Measurements from ENCODE around the gene TMED4. TPM values are rescaled to one million over a fixed set of nuclear protein-coding genes. Genes with fewer than 3 reads are reported as not detected.
"Not testable (repeated sequence)": the region's sequence is repeated elsewhere in the genome, so short reads cannot be mapped to it uniquely, and the experiment has no call there.

The TMED4 gene
- total RNA-seq, 1 donor from 2014 or later: 107 TPM

DNA sequence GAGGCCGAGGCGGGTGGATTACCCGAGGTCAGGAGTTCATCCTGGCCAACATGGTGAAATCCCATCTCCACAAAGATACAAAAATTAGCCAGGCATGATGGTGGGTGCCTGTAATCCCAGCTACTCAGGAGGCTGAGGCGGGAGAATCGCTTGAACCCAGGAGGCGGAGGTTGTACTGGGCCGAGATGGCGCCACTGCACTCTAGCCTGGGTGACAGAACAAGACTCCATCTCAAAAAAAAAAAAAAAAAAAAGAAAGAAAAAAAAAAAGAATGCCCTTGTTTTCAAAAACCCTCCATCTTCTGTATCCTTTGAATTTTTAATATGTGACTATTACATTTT is 19.4 kb downstream of the TMED4 start:
- H3K9ac ChIP-seq (ENCODE audit: low read depth in 1 of 3, low read length in 3 of 3); H3K4me1 ChIP-seq (ENCODE audit: control insufficient read depth in 3 of 3, insufficient read depth in 3 of 3, low read length in 3 of 3); H3K4me3 ChIP-seq (ENCODE audit: low read length in 3 of 3); H3K27me3 ChIP-seq (ENCODE audit: control insufficient read depth in 3 of 3, insufficient read depth in 3 of 3, low read length in 3 of 3); H3K9me3 ChIP-seq (ENCODE audit: control insufficient read depth in 3 of 3, low read length in 3 of 3); H3K27ac ChIP-seq (ENCODE audit: low read depth, low read length): not testable (repeated sequence)
- peaks cover 30 to 36% (median 36%) of the 10 kb centered on the region in 3 donors for H3K36me3 ChIP-seq (ENCODE audit: control insufficient read depth in 3 of 3, insufficient read depth in 3 of 3, low read length in 3 of 3)

DNA sequence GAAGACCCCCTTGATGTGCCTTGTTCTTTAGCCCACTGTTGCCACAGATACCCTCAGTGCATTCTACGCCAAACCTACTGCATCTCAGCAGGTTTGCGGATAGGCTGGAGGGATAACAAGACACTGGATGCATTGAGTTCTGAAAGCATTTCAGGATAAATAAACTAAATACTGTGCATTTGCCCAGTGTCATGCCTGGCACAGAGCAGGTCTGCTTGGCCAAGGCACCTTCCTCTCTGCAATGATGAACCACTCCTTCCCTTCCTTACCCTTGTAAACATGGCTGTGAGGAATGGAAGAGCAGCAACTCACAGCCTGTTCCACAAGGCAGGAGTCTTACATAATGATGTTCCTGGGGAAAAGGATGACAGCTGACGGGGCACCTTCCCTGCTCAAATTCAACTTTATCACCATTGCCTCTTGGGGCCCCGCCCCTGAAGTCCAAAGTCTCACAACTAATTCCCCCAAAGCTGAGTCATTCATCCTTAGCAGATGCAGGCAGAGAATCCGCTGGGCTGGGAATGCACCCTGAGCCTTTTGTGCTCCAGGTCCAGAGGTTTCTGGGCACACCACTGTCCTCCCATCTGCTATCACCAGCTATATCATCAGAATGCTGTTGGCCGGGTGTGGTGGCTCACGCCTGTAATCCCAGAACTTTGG is 19.9 kb downstream of the TMED4 start:
- Histone ChIP-seq H3K27me3 (ENCODE audit: control insufficient read depth in 3 of 3, insufficient read depth in 3 of 3, low read length in 3 of 3) (no peaks in the 10 kb centered on the region), H3K27ac (ENCODE audit: low read depth, low read length) (no peak overlapping the region), H3K9me3 (ENCODE audit: control insufficient read depth in 3 of 3, low read length in 3 of 3) (no peaks in the 10 kb centered on the region), H3K4me3 (ENCODE audit: low read length in 3 of 3) (no peak overlapping the region), H3K4me1 (ENCODE audit: control insufficient read depth in 3 of 3, insufficient read depth in 3 of 3, low read length in 3 of 3) (peaks cover 6 to 9% (median 9%) of the 10 kb centered on the region in 3 donors), H3K36me3 (ENCODE audit: control insufficient read depth in 3 of 3, insufficient read depth in 3 of 3, low read length in 3 of 3) (peaks cover 25 to 31% (median 31%) of the 10 kb centered on the region in 3 donors), H3K9ac (ENCODE audit: low read depth in 1 of 3, low read length in 3 of 3) (no peak overlapping the region)

DNA sequence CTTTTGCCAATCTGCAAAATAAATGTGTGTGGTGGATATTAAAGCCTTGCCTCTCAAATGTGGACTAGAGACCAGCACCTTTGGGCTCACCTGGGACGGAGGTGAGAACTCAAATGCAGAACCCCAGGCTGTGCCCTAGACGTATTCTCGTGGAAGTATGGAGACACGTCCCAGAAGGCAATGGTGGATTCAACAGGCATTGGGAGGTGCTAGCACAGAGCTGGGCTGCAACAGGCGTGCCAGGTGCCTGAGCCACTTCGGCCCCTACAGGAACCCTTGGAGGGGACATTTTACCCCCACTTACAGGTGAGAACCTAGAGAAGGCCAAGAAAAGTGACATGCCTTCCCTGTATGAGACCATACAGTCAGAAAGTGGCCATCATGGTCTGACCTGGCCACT is 20.6 kb downstream of the TMED4 start:
- Histone ChIP-seq H3K4me1 (ENCODE audit: control insufficient read depth in 3 of 3, insufficient read depth in 3 of 3, low read length in 3 of 3) (peaks cover 6 to 9% (median 9%) of the 10 kb centered on the region in 3 donors), H3K9me3 (ENCODE audit: control insufficient read depth in 3 of 3, low read length in 3 of 3) (no peaks in the 10 kb centered on the region), H3K27ac (ENCODE audit: low read depth, low read length) (no peak overlapping the region), H3K4me3 (ENCODE audit: low read length in 3 of 3) (no peak overlapping the region), H3K27me3 (ENCODE audit: control insufficient read depth in 3 of 3, insufficient read depth in 3 of 3, low read length in 3 of 3) (no peaks in the 10 kb centered on the region), H3K9ac (ENCODE audit: low read depth in 1 of 3, low read length in 3 of 3) (no peak overlapping the region), H3K36me3 (ENCODE audit: control insufficient read depth in 3 of 3, insufficient read depth in 3 of 3, low read length in 3 of 3) (peaks cover 20 to 27% (median 26%) of the 10 kb centered on the region in 3 donors)

DNA sequence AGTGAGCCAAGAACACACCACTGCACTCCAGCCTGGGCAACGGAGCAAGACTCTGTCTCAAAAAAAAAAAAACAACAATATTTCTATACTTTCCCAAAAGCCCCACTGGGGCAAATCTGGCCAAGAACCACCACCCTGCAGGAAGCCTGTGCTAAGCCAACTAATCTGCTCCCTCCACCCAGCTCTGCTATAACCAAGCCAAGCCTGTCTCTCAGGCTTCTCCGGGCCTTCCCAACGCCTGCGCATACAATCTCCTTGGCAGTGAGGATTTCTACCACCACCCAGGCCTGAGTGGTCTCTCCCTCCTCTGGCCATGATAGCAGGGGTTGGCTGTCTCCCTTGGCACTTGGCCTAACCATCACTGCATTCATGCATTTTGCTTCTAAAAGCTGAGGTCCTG is 22.5 kb downstream of the TMED4 start:
- Histone ChIP-seq H3K36me3 (ENCODE audit: control insufficient read depth in 3 of 3, insufficient read depth in 3 of 3, low read length in 3 of 3) (peaks cover 7 to 12% (median 8%) of the 10 kb centered on the region in 3 donors), H3K9ac (ENCODE audit: low read depth in 1 of 3, low read length in 3 of 3) (no peak overlapping the region), H3K9me3 (ENCODE audit: control insufficient read depth in 3 of 3, low read length in 3 of 3) (no peaks in the 10 kb centered on the region), H3K4me1 (ENCODE audit: control insufficient read depth in 3 of 3, insufficient read depth in 3 of 3, low read length in 3 of 3) (peaks cover 0 to 2% (median 0%) of the 10 kb centered on the region in 3 donors), H3K27ac (ENCODE audit: low read depth, low read length) (no peak overlapping the region), H3K4me3 (ENCODE audit: low read length in 3 of 3) (no peak overlapping the region), H3K27me3 (ENCODE audit: control insufficient read depth in 3 of 3, insufficient read depth in 3 of 3, low read length in 3 of 3) (no peaks in the 10 kb centered on the region)

DNA sequence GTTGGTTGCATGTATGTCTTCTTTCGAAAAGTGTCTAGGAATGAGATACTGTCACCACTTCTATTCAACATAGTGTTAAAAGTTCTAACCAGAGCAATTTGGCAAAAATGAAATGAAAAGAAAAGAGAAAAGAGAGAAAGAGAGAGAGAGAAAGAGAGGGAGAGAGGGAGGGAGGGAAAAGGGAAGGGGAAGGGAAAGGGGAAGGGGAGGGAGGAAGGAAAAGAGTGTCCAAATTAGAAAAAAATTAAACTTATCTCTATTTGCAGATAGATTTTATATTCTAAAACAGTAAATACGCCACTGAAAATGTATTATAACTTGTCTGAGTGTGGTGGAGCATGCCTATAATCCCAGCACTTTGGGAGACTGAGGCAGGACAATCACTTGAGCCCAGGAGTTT is 24.5 kb downstream of the TMED4 start:
- Histone ChIP-seq H3K27ac (ENCODE audit: low read depth, low read length) (no peak overlapping the region), H3K27me3 (ENCODE audit: control insufficient read depth in 3 of 3, insufficient read depth in 3 of 3, low read length in 3 of 3) (no peaks in the 10 kb centered on the region), H3K9ac (ENCODE audit: low read depth in 1 of 3, low read length in 3 of 3) (no peak overlapping the region), H3K36me3 (ENCODE audit: control insufficient read depth in 3 of 3, insufficient read depth in 3 of 3, low read length in 3 of 3) (no peaks in the 10 kb centered on the region), H3K9me3 (ENCODE audit: control insufficient read depth in 3 of 3, low read length in 3 of 3) (no peaks in the 10 kb centered on the region), H3K4me1 (ENCODE audit: control insufficient read depth in 3 of 3, insufficient read depth in 3 of 3, low read length in 3 of 3) (no peaks in the 10 kb centered on the region), H3K4me3 (ENCODE audit: low read length in 3 of 3) (no peak overlapping the region)

DNA sequence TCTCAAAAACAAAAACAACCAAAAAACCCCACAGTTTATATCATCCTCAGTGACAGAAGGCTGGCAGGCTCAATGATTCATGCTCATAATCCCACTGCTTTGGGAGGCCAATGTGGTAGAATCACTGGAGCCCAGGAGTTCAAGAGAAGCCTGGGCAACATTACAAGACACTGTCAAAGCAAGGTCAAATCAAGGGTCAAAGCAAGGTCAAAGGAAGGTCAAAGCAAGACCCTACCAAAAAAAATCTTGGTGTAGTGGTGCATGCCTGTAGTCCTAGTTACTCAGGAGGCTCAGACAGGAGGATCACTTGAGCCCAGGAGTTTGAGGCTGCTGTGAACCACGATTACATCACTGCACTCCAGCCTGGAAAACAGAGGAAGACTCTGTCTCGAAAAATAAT is 26.7 kb downstream of the TMED4 start:
- Histone ChIP-seq H3K36me3 (ENCODE audit: control insufficient read depth in 3 of 3, insufficient read depth in 3 of 3, low read length in 3 of 3) (no peaks in the 10 kb centered on the region), H3K27ac (ENCODE audit: low read depth, low read length) (no peak overlapping the region), H3K27me3 (ENCODE audit: control insufficient read depth in 3 of 3, insufficient read depth in 3 of 3, low read length in 3 of 3) (no peaks in the 10 kb centered on the region), H3K4me3 (ENCODE audit: low read length in 3 of 3) (no peak overlapping the region), H3K9me3 (ENCODE audit: control insufficient read depth in 3 of 3, low read length in 3 of 3) (no peaks in the 10 kb centered on the region), H3K9ac (ENCODE audit: low read depth in 1 of 3, low read length in 3 of 3) (no peak overlapping the region), H3K4me1 (ENCODE audit: control insufficient read depth in 3 of 3, insufficient read depth in 3 of 3, low read length in 3 of 3) (no peaks in the 10 kb centered on the region)

DNA sequence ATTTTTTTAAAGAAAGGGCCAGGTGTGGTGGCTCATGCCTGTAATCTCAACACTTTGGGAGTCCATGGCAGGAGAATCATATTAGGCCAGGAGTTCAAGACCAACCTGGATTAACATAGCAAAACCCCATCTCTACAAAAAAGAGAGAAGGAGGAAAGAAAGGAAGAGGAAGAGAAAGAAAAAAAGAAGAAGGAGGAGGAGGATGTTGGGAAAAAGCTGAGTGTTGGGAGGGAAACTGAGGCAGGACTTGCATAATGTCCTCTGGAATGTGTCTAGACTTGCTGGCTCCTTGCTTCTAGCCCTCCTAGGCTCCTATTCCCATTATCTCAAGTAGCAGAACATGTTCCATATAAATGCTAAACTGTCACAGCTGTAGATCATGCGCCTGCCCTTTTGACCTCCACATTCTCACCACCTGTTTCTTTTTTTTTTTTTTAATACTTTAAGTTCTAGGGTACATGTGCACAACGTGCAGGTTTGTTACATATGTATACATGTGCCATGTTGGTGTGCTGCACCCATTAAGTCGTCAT is 29.5 kb downstream of the TMED4 start:
- H3K4me3 ChIP-seq (ENCODE audit: low read length in 3 of 3); H3K9ac ChIP-seq (ENCODE audit: low read depth in 1 of 3, low read length in 3 of 3); H3K36me3 ChIP-seq (ENCODE audit: control insufficient read depth in 3 of 3, insufficient read depth in 3 of 3, low read length in 3 of 3); H3K9me3 ChIP-seq (ENCODE audit: control insufficient read depth in 3 of 3, low read length in 3 of 3); H3K27me3 ChIP-seq (ENCODE audit: control insufficient read depth in 3 of 3, insufficient read depth in 3 of 3, low read length in 3 of 3); H3K4me1 ChIP-seq (ENCODE audit: control insufficient read depth in 3 of 3, insufficient read depth in 3 of 3, low read length in 3 of 3); H3K27ac ChIP-seq (ENCODE audit: low read depth, low read length): not testable (repeated sequence)

DNA sequence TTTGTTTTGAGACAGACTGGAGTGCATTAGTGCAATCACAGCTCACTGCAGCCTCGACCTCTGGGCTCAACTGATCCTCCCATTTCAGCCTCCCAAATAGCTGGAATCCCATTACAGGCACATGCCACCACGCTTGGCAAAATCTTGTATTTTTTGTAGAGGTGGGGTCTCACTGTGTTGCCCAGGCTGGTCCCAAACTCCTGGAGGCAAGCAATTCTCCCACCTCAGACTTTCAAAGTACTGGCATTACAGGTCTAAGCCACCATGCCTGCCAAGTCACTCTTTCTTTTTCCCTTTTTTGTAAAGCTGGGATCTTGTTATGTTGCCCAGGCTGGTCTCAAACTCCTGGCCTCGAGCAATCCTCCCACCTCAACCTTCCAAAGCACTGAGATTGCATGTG is 32.6 kb downstream of the TMED4 start:
- H3K4me1 ChIP-seq (ENCODE audit: control insufficient read depth in 3 of 3, insufficient read depth in 3 of 3, low read length in 3 of 3): no peaks in the 10 kb centered on the region
- no peaks in the 10 kb centered on the region for H3K27me3 ChIP-seq (ENCODE audit: control insufficient read depth in 3 of 3, insufficient read depth in 3 of 3, low read length in 3 of 3)
- no peak overlapping the region for H3K4me3 ChIP-seq (ENCODE audit: low read length in 3 of 3)
- no peaks in the 10 kb centered on the region for H3K36me3 ChIP-seq (ENCODE audit: control insufficient read depth in 3 of 3, insufficient read depth in 3 of 3, low read length in 3 of 3)
- H3K27ac ChIP-seq (ENCODE audit: low read depth, low read length): no peak overlapping the region
- H3K9ac ChIP-seq (ENCODE audit: low read depth in 1 of 3, low read length in 3 of 3): no peak overlapping the region
- H3K9me3 ChIP-seq (ENCODE audit: control insufficient read depth in 3 of 3, low read length in 3 of 3): no peaks in the 10 kb centered on the region

DNA sequence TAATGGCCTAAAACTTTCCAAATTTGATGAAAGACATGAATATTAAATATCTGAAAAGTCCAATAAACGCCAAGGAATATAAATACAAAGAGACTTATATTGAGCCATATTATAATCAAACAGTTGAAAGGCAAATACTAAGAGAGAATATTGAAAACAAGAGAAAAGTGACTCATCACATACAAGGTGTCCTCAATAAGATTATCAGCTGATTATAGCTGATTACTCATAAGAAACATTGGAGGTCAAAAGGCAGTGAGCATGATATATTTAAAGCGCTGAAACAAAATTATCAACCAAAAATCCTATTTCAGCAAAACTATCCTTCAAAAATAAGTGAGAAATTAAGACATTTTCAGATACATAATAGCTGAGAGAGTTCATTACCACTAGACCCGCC is 33.1 kb downstream of the TMED4 start:
- no peak overlapping the region for H3K4me3 ChIP-seq (ENCODE audit: low read length in 3 of 3)
- no peak overlapping the region for H3K9ac ChIP-seq (ENCODE audit: low read depth in 1 of 3, low read length in 3 of 3)
- no peaks in the 10 kb centered on the region for H3K4me1 ChIP-seq (ENCODE audit: control insufficient read depth in 3 of 3, insufficient read depth in 3 of 3, low read length in 3 of 3)
- no peaks in the 10 kb centered on the region for H3K27me3 ChIP-seq (ENCODE audit: control insufficient read depth in 3 of 3, insufficient read depth in 3 of 3, low read length in 3 of 3)
- H3K27ac ChIP-seq (ENCODE audit: low read depth, low read length): no peak overlapping the region
- no peaks in the 10 kb centered on the region for H3K9me3 ChIP-seq (ENCODE audit: control insufficient read depth in 3 of 3, low read length in 3 of 3)
- no peaks in the 10 kb centered on the region for H3K36me3 ChIP-seq (ENCODE audit: control insufficient read depth in 3 of 3, insufficient read depth in 3 of 3, low read length in 3 of 3)

DNA sequence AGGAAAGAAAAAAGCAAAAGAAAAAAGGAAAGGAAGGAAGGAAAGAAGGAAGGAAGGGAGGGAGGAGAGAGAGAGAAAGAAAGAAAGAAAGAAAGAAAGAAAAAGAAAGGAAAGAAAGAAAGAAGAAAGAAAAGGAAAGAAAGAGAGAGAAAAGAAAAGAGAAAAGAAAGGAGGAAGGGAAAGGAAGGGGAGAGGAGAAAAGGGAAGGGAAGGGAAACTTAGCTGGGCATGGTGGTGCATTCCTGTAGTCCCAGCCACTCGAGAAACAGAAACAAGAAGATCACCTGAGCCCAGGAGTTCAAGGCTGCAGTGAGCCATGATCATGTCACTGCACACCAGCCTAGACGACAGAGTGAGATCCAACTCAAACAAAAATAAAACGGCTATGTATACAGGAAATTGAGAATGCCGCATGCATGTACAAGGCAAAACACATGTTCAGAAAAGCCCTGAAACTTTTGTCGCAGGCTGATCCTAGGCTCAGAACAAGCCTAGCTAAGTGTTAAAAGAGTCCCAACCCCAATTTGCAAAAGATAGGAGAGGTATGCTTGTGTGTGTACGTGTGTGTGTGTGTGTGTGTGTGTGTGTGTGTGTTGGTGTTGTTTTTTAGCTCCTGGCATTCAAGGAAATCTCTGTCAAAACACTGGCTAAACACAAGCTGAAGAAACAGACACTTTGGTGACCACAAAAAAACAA is 34.3 kb downstream of the TMED4 start:
- no peaks in the 10 kb centered on the region for H3K9me3 ChIP-seq (ENCODE audit: control insufficient read depth in 3 of 3, low read length in 3 of 3)
- H3K36me3 ChIP-seq (ENCODE audit: control insufficient read depth in 3 of 3, insufficient read depth in 3 of 3, low read length in 3 of 3): no peaks in the 10 kb centered on the region
- H3K27ac ChIP-seq (ENCODE audit: low read depth, low read length): no peak overlapping the region
- no peaks in the 10 kb centered on the region for H3K27me3 ChIP-seq (ENCODE audit: control insufficient read depth in 3 of 3, insufficient read depth in 3 of 3, low read length in 3 of 3)
- H3K9ac ChIP-seq (ENCODE audit: low read depth in 1 of 3, low read length in 3 of 3): no peak overlapping the region
- H3K4me3 ChIP-seq (ENCODE audit: low read length in 3 of 3): no peak overlapping the region
- H3K4me1 ChIP-seq (ENCODE audit: control insufficient read depth in 3 of 3, insufficient read depth in 3 of 3, low read length in 3 of 3): no peaks in the 10 kb centered on the region

All from skeletal muscle tissue (tissue), 4 donors.